ENCODE results near the gene ASMTL.

Gene ASMTL

DNA sequence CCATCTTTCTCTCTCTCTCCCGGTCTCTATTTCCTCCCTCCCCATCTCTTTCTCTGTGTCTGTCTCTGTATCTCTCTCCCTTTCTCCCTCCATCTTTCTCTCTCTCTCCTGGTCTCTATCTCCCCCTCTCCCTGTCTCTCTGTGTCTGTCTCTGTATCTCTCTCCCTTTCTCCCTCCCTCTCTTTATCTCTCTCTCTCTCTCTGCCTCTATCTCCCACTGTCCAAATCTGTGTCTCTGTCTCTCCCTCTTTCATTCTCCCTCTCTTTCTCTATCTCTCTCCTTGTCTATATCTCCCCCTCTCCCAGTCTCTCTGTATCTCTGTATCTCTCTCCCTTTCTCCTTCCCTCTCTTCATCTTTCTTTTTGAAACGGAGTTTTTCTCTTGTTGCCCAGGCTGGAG is 92.5 kb downstream of the ASMTL start:
- TF ChIP-seq, protein P1, sequence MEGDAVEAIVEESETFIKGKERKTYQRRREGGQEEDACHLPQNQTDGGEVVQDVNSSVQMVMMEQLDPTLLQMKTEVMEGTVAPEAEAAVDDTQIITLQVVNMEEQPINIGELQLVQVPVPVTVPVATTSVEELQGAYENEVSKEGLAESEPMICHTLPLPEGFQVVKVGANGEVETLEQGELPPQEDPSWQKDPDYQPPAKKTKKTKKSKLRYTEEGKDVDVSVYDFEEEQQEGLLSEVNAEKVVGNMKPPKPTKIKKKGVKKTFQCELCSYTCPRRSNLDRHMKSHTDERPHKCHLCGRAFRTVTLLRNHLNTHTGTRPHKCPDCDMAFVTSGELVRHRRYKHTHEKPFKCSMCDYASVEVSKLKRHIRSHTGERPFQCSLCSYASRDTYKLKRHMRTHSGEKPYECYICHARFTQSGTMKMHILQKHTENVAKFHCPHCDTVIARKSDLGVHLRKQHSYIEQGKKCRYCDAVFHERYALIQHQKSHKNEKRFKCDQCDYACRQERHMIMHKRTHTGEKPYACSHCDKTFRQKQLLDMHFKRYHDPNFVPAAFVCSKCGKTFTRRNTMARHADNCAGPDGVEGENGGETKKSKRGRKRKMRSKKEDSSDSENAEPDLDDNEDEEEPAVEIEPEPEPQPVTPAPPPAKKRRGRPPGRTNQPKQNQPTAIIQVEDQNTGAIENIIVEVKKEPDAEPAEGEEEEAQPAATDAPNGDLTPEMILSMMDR (IDR thresholded peaks at IDR 0.05; ENCODE audit: low read depth, low read length), result no peak
- H3K27me3 ChIP-seq (ENCODE audit: insufficient read depth, low read depth, severe bottlenecking), result no peaks in the 10 kb centered on the region
- no peak for DNase-seq

DNA sequence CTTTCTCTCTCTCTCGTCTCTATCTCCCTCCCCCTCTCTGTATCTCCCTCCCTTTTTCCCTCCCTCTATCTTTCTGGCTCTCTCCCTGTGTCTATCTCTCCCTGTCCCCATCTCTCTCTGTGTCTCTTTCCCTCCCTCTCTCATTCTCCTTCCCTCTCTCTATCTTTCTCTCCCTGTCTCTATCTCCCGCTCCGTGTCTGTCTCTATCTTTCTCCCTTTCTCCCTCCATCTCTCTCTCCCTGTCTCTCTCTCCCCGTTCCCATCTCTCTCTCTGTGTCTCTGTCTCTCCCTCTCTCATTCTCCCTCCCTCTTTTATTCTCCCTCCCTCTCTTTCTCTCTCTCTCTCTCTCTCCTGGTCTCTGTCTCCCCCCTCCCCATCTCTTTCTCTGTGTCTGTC is 93.2 kb downstream of the ASMTL start:
- no peak for DNase-seq
- Histone ChIP-seq H3K27me3 (ENCODE audit: insufficient read depth, low read depth, severe bottlenecking) (no peaks in the 10 kb centered on the region), H3K4me3 (ENCODE audit: low read depth, low read length) (no peak overlapping the region), H3K27ac (no peak overlapping the region), H3K36me3 (peaks cover 7% of the 10 kb centered on the region), H3K9me3 (ENCODE audit: severe bottlenecking) (no peaks in the 10 kb centered on the region)
- TF ChIP-seq, protein P1 (IDR thresholded peaks at IDR 0.05; ENCODE audit: low read depth, low read length), result no peak

More for the DNA sequence above, 92.5 kb downstream of the ASMTL start:
- H3K4me3 ChIP-seq (ENCODE audit: low read depth, low read length), result no peak overlapping the region
- no peak overlapping the region for H3K27ac ChIP-seq
- H3K9me3 ChIP-seq (ENCODE audit: severe bottlenecking), result no peaks in the 10 kb centered on the region
- H3K36me3 ChIP-seq, result peaks cover 10% of the 10 kb centered on the region

DNA sequence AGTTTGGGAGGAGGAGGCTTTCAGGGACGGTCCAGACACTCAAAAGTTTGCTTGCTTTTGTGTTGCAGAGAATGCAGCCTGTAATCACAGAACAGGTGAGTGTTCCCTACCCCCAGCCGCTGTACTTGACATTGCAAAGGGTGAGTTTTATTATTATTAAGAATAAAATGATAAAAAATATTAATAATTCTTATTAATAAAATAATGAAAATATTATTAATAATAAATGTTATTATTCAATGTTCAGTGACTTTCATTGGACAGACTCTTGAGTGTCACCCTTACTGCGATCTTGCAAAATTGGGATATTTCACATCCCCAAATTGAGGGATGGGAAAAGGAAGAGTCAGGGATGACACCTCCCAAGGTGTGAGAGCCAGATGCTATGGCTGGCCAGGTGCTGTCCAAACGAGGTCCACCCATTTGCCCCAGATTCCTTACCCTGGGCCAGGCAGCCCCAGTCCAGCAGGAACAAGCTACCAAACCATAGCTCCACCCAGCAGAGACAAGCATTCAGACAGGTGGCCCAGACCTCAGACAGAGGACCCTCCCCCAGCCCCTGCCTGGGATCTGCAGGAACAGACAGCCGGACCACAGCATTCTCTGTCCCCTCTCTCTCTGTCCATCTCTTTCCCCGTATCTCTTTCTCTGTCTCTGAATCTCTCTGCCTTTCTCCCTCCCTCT is 93.8 kb downstream of the ASMTL start:
- TF ChIP-seq, protein P1 (IDR thresholded peaks at IDR 0.05; ENCODE audit: low read depth, low read length), result no peak

DNA sequence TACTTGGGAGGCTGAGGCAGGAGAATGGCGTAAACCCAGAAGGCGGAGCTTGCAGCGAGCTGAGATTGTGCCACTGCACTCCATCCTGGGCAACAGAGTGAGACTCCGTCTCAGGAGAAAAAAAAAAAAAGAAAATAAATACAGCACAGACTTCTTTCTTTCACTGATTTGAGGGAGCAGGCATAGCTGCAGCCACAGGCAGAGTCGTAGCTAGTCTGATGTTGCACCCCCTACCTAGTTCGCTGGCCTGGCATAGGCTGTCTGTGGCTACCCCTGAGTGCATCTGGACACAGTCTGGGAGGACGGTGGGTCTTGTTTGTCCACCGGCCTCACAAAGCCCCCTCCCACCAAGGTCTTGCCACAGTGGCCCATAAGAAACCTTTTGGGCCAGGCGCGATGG is 94.7 kb downstream of the ASMTL start:
- Histone ChIP-seq H3K4me3 (ENCODE audit: low read depth, low read length) (no peak overlapping the region), H3K9me3 (ENCODE audit: severe bottlenecking) (no peaks in the 10 kb centered on the region), H3K27ac (no peak overlapping the region), H3K27me3 (ENCODE audit: insufficient read depth, low read depth, severe bottlenecking) (no peaks in the 10 kb centered on the region), H3K36me3 (peaks cover 7% of the 10 kb centered on the region)
- DNase-seq, result no peak
- TF ChIP-seq, protein P1 (IDR thresholded peaks at IDR 0.05; ENCODE audit: low read depth, low read length), result no peak

More for the DNA sequence above, 93.8 kb downstream of the ASMTL start:
- no peak for DNase-seq
- Histone ChIP-seq H3K36me3 (peaks cover 7% of the 10 kb centered on the region), H3K27ac (no peak overlapping the region), H3K4me3 (ENCODE audit: low read depth, low read length) (no peak overlapping the region), H3K9me3 (ENCODE audit: severe bottlenecking) (no peaks in the 10 kb centered on the region), H3K27me3 (ENCODE audit: insufficient read depth, low read depth, severe bottlenecking) (no peaks in the 10 kb centered on the region)

DNA sequence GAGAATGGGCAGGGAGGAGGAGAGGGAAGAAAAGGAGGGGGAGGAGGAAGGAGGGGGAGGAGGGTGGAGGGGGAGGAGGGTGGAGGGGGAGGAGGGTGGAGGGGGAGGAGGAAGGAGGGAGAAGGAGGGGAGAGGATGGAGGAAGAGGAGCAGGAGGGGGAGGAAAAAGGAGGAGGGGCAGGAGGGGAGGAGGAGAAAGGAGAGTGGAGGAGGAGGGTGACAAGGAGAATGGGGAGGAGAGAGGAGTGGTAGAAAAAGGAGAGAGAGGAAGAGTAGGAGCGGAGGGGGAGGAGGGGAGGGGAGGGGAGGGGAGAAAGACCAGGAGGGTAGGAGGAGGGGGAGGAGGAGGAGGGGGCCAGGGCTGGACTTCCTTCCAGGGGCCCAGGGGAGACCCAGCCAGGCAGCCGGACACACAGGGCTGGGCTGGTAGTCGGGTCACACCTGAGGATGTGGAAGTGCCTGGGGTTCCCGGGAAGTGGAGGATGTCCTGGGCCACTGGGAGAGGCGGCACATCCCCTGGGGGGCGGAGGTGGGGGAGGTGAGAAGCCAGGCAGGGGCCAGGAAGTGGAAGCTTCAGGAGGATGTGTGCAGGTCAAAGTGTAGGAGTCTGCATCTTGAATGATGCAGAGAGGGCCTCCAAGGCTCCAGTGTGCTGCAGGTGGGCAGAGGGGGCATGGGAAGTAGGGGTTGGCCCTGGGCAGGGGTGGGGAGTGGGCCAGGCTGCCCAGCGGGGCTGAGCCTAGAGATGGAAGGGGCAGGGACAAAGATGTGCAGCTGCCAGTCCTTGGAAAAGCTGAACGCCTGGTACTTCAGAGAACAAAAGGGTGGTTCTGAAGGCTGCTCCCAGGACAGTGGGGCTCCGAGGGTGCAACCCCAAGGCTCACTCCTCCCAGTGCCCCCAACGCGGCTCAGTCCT is 97.3 kb downstream of the ASMTL start:
- Histone ChIP-seq H3K27ac (no peak overlapping the region), H3K9me3 (ENCODE audit: severe bottlenecking) (no peaks in the 10 kb centered on the region), H3K36me3 (peaks cover 7% of the 10 kb centered on the region), H3K27me3 (ENCODE audit: insufficient read depth, low read depth, severe bottlenecking) (no peaks in the 10 kb centered on the region), H3K4me3 (ENCODE audit: low read depth, low read length) (no peak overlapping the region)
- TF ChIP-seq, protein P1 (IDR thresholded peaks at IDR 0.05; ENCODE audit: low read depth, low read length), result no peak
- DNase-seq, result no peak

All from WERI-Rb-1 (cell line).